ENCODE results near the gene IL17RB.

Gene IL17RB

GRCh38 chr3:53863145-53863544 is 16.8 kb downstream of the IL17RB start:
- DNase-seq: no peak

- DNase-seq: no peak
Measured at GRCh38 chr3:53865732-53866499, 19.5 kb downstream of the IL17RB start.

GRCh38 chr3:53880396-53881345 is 34.3 kb downstream of the IL17RB start:
- DNase-seq: no peak

GRCh38 chr3:53881691-53882593 is 35.6 kb downstream of the IL17RB start, which contains the start of gene ACTR8:
ACTR8 (minus strand) TSS chr3:53882152; CDS start chr3:53882101, 51 bp downstream.
- DNase-seq: peak; percentile 90

- no peak for DNase-seq
Measured at GRCh38 chr3:53883008-53883407, 36.6 kb downstream of the IL17RB start.

GRCh38 chr3:53884623-53885022 is 38.3 kb downstream of the IL17RB start:
- no peak for DNase-seq

GRCh38 chr3:53885239-53885638 is 38.9 kb downstream of the IL17RB start:
- no peak for DNase-seq

GRCh38 chr3:53887446-53887845 is 41.1 kb downstream of the IL17RB start:
- DNase-seq: no peak

GRCh38 chr3:53888232-53888631 is 41.9 kb downstream of the IL17RB start:
- DNase-seq: no peak

- peak; percentile 70 for DNase-seq
Measured at GRCh38 chr3:53890726-53891475, 44.5 kb downstream of the IL17RB start.

GRCh38 chr3:53891497-53892285 is 45.3 kb downstream of the IL17RB start, which contains the start of gene SELENOK:
SELENOK (minus strand) TSS chr3:53891859.
- peak; percentile 99 for DNase-seq

GRCh38 chr3:53892286-53892637 is 45.9 kb downstream of the IL17RB start:
- no peak for DNase-seq

GRCh38 chr3:53899750-53900149 is 53.4 kb downstream of the IL17RB start:
- no peak for DNase-seq

GRCh38 chr3:53900666-53901331 is 54.4 kb downstream of the IL17RB start:
- no peak for DNase-seq

- DNase-seq: no peak
Measured at GRCh38 chr3:53902067-53902466, 55.7 kb downstream of the IL17RB start.

- DNase-seq: no peak
Measured at GRCh38 chr3:53902711-53903110, 56.3 kb downstream of the IL17RB start.

GRCh38 chr3:53913401-53913800 is 67.0 kb downstream of the IL17RB start:
- no peak for DNase-seq

Measured in CD4-positive, alpha-beta T cell treated with Interleukin-12 subunit alpha and Interleukin-12 subunit beta, for 1 hour (primary cell).